Measurements from ENCODE around the gene SLC5A10. TPM values are rescaled to one million over a fixed set of nuclear protein-coding genes. Genes with fewer than 3 reads are reported as not detected.

Gene SLC5A10
- total RNA-seq, 2 experiments from 2014 or later, result not detected

- POLR2A ChIA-PET, result no interaction called here
- CTCF ChIA-PET, result no interaction called here
- ATAC-seq (ENCODE audit: poor library complexity) (peak; percentile 77), DNase-seq (peak in 9 of 14 experiments; percentile 12 to 80 (median 32))
- Histone ChIP-seq H3K36me3 (ENCODE audit: insufficient read depth, low read length) (peaks cover 8% of the 10 kb centered on the region), H3K27ac (ENCODE audit: low read depth in 1 of 2, low read length in 2 of 2) (no peak overlapping the region), H3K27me3 (ENCODE audit: control insufficient read depth in 1 of 2, insufficient read depth in 2 of 2, low read length in 2 of 2) (no peaks in the 10 kb centered on the region), H3K4me1 (ENCODE audit: insufficient read depth, low read length) (peaks cover 35% of the 10 kb centered on the region), H3K4me3 (ENCODE audit: low read length) (no peak overlapping the region), H3K9me3 (ENCODE audit: control insufficient read depth in 1 of 2, insufficient read depth in 1 of 2, low read length in 2 of 2) (peaks cover 0 to 13% of the 10 kb centered on the region in 2 experiments)
- no peak for TF ChIP-seq CTCF (IDR thresholded peaks at IDR 0.05)
- Mint-ChIP-seq H3K27ac (no peak overlapping the region), H3K27me3 (no peaks in the 10 kb centered on the region), H3K4me1 (ENCODE audit: low read depth) (peaks cover 20% of the 10 kb centered on the region), H3K4me3 (no peak overlapping the region), H3K9me3 (peaks cover 2% of the 10 kb centered on the region), H3K36me3 (ENCODE audit: low read depth) (peaks cover 17% of the 10 kb centered on the region)
- intact Hi-C loops (cut with DNase I, micrococcal nuclease), result no loop called here
Measured at GRCh38 chr17:18992454-18993130, 40.6 kb downstream of the SLC5A10 start.

- peaks cover 40% of the 10 kb centered on the region for H3K4me1 ChIP-seq (ENCODE audit: insufficient read depth, low read length)
- H3K4me3 ChIP-seq (ENCODE audit: low read length), result no peak overlapping the region
- DNase-seq (no peak), ATAC-seq (ENCODE audit: poor library complexity) (no peak)
- Mint-ChIP-seq H3K4me1 (ENCODE audit: low read depth) (peaks cover 20% of the 10 kb centered on the region), H3K9me3 (peaks cover 2% of the 10 kb centered on the region), H3K27me3 (no peaks in the 10 kb centered on the region), H3K4me3 (no peak overlapping the region), H3K27ac (no peak overlapping the region), H3K36me3 (ENCODE audit: low read depth) (peaks cover 14% of the 10 kb centered on the region)
- POLR2A ChIA-PET, result interaction anchor here (1.4 kb wide), 1 partner anchor 10 kb away, joined by 4 read pairs; no protein-coding TSS in a partner anchor
- CTCF ChIA-PET, result no interaction called here
- H3K9me3 ChIP-seq (ENCODE audit: control insufficient read depth in 1 of 2, insufficient read depth in 1 of 2, low read length in 2 of 2), result peaks cover 0 to 13% of the 10 kb centered on the region in 2 experiments
- H3K27ac ChIP-seq (ENCODE audit: low read depth in 1 of 2, low read length in 2 of 2), result no peak overlapping the region
- no peak for TF ChIP-seq CTCF (IDR thresholded peaks at IDR 0.05)
- peaks cover 2% of the 10 kb centered on the region for H3K36me3 ChIP-seq (ENCODE audit: insufficient read depth, low read length)
- H3K27me3 ChIP-seq (ENCODE audit: control insufficient read depth in 1 of 2, insufficient read depth in 2 of 2, low read length in 2 of 2), result no peaks in the 10 kb centered on the region
- intact Hi-C loops (cut with DNase I, micrococcal nuclease), result no loop called here
Measured at GRCh38 chr17:18993905-18994526, 42.1 kb downstream of the SLC5A10 start.

GRCh38 chr17:18994631-18995030 is 42.7 kb downstream of the SLC5A10 start:
- DNase-seq, result no peak
- intact Hi-C loops (cut with DNase I, micrococcal nuclease), result no loop called here

More at GRCh38 chr17:18994631-18995030, 42.7 kb downstream of the SLC5A10 start:
- no peaks in the 10 kb centered on the region for H3K27me3 Mint-ChIP-seq
- H3K4me3 Mint-ChIP-seq, result no peak overlapping the region
- Histone ChIP-seq H3K27ac (ENCODE audit: low read depth in 1 of 2, low read length in 2 of 2) (no peak overlapping the region), H3K27me3 (ENCODE audit: control insufficient read depth in 1 of 2, insufficient read depth in 2 of 2, low read length in 2 of 2) (no peaks in the 10 kb centered on the region), H3K36me3 (ENCODE audit: insufficient read depth, low read length) (peaks cover 2% of the 10 kb centered on the region), H3K4me1 (ENCODE audit: insufficient read depth, low read length) (peaks cover 40% of the 10 kb centered on the region), H3K9me3 (ENCODE audit: control insufficient read depth in 1 of 2, insufficient read depth in 1 of 2, low read length in 2 of 2) (peaks cover 0 to 13% of the 10 kb centered on the region in 2 experiments), H3K4me3 (ENCODE audit: low read length) (no peak overlapping the region)
- H3K36me3 Mint-ChIP-seq (ENCODE audit: low read depth), result peaks cover 14% of the 10 kb centered on the region
- H3K4me1 Mint-ChIP-seq (ENCODE audit: low read depth), result peaks cover 20% of the 10 kb centered on the region
- H3K9me3 Mint-ChIP-seq, result peaks cover 2% of the 10 kb centered on the region
- TF ChIP-seq CTCF (IDR thresholded peaks at IDR 0.05), result no peak
- POLR2A ChIA-PET, result interaction anchor here (1.4 kb wide), 1 partner anchor 9 kb away, joined by 4 read pairs; no protein-coding TSS in a partner anchor
- CTCF ChIA-PET, result no interaction called here
- ATAC-seq (ENCODE audit: poor library complexity), result no peak
- H3K27ac Mint-ChIP-seq, result no peak overlapping the region
